ENCODE data around the gene BICC1.

The BICC1 gene

DNA sequence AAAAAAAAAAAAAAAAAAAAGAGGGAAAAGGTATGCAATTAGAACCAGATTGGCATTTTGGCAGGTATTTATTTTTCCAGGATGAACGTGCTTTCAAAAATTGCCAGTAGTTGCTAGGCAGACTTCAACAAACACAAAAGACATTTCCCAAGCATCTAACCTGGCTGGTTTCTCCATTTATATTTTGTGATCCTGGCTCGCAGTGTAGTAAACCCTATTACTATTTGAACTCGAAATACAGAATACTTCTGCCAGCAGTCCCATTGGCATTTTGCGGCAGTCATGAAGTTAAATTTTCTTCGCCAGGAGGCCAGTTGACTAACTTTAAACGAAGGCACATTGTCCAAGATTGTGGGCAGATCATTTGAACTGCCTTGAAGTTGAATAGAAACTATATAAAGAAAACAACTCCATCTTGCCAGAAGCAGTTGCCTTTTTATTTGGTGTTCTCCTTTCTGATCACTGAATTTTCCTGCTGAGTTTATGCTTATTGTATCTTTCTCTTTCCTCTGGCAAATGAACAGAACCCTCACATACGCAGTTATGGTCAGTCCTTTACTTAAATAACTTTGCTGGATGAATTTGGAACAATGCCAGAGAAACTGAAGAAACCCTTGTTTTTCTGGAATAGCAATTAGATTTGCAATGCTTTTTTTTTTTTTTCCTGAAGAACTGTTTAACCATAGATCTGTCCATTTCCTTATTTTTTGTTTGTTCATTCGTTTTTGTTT lies 132.9 kb downstream of the BICC1 start:
- DNase-seq = no peak

DNA sequence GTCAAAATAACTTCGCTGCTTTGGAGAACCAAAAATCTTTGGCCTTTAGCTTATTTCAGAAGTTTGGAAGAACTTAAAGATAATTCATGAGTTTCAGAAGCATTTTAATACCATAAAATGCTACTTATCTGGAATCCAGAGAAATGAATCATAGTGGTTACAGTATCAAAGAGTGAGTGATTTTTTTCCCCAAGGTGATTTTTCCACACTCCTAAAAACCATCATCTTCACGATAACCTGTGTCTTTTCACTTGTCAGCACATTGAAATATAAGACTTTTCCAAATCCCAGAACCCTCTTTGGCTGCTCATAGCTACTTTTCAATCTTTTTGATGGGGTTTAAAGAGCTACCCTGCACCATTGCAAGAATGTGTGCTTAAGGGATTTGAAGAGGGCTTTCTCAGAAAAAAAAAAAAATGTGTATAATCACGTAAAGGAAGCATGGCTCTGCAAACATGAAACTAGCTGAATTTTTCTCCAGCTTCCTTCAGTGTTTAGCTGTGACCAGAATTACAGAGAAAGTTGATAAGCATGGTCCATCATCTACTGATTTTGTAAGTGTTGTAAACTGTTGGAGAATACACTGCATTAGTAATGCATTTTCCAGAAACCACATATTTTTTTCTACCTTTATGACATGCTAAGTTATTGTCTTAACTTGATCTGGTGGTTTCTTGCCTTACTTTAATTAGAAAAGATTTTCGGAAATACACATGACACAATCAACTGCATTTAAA lies 134.9 kb downstream of the BICC1 start:
- DNase-seq = no peak

DNA sequence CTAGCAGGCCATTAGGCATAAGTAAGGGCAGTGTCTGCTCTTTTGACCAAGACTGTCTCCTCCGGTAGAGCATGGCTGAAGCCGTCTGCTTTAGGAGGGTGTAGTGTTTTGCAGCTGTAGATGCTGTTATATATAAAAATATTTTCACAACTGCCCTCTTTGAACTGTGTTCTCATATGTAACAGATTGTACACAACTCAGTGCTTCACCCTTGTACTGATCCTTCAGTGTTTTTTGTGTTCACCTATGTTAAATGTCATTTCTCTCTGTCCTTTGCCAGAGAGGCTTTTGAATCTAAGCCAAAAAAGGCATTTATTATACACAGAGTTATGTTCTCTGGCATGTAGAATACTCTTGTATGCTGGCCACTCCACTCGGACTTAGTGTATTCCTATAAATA lies 135.5 kb downstream of the BICC1 start:
- DNase-seq = no peak

DNA sequence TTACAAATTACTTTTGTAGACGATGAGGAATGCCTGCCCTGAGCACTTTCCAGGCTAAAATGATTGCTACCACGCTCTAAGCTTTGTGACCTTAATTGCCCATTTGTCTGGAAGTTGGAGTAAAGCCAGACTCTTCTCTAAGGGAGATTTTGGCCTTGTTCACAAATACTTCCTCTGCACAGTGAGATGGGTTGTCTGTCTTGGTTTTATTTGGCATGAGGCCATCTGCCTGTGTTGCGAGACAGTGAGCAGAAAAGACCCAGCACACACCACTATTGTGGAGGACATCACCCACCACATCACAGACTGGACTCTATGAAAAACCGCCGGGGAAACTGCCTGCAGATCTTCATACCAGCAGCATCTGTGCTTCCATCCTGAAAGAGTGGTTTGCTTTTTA lies 138.4 kb downstream of the BICC1 start:
- DNase-seq = peak in 7 of 56 donors; percentile 1 to 30 (median 5)

DNA sequence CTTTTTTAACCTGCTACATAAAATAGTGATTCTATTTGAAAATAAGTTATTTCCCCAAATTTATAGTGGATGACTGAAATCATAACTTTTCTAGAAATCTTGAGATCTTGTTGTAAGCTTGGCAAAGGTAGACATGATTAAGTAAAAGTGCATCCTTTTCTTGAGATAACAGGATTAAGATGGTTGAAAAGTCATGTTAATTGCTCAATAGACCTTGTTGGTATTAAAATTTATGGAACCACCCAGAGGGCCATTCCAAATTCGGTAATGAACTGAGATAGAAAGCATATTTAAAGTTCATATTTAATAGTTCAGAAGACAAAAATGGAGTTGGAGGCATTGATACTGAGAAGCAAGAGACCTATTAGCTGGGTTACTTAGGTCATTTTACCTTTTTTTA lies 139.1 kb downstream of the BICC1 start:
- no peak for DNase-seq

DNA sequence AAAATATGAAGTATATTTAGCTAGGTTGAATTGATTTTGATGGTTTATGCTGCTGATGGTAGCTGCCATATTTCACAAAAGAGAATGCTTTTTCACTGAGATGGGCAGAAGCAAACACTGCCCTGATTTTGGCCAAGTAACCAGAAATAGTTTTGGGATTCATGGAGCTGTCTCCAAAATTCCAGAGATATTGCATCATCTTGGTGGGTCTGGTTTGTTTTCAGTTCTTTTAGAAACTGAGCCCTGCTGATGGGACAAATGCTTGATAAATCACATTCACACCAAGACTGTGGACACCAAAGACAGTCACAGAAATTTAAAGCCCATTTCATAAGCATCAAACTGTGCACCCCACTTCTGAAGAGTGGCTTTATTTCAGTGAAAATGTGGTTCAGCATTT lies 140.5 kb downstream of the BICC1 start:
- no peak for DNase-seq

DNA sequence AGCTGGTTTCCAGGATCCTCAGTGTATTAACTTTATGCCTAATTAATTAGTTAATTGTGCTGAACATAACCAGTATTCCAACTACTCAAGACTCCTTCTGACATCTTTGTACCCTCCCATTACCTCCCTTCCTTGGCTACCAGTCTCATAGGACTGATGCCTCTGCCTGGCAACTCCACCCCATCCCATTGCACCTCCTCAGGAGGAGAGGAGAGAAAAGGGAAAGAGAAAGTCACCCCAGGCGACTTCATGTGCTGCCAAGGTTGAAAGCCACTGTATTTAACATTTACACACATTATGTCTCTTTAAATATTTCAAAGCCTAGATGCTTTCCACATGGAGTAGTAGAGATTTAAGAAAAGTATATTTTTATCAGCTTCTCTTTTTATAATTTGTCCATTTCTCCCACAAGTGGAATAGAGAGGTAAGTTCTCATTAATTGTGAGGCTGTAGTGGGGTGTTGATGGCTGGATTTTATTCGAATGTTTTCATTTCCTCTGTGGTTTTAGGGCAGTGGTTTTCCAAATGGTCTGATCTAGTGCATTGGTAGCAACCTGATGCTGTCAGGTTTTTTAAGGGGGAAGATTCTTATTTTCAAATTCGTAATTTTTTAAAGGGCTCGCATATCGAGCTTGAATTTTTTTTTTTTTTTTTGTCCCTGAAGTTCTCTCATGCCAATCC lies 148.0 kb downstream of the BICC1 start:
- no peak for DNase-seq

DNA sequence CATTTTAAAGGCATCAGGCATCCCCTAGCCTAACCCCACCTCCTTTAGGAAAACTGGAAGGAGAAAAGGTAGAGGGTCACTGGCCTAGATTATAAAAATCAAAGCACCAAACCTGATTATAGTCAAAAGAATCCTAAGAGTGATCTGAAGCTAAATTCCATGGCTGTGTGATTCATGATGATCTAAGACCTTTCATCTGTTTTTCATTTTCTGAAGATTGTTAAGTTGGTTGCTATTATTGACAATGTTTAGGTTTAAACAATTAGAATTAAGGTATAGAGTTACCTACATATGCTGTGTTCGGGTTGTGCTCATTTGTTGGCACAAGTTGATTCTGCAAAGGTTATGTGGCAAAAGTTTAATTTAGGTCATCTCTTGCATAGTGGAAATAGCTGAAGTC lies 148.7 kb downstream of the BICC1 start:
- DNase-seq = no peak

DNA sequence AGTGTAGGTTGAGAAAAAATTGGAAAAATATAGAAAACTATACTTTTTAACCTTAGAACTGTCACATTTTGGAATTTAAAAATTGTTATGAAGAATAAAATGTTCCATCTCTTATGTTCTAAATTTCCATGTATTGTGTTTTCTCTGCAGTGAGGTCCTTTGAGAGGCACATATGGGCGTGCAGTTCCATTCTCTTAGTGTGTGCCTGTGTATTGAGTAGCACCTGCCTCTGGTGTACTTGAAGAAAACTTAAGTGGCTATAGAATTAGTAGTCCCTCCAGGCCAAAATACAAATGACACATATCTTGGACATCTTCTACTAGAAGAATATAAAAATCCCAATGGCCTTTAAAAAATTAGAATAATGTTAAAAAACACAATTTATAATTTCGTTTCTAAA lies 149.2 kb downstream of the BICC1 start:
- no peak for DNase-seq

DNA sequence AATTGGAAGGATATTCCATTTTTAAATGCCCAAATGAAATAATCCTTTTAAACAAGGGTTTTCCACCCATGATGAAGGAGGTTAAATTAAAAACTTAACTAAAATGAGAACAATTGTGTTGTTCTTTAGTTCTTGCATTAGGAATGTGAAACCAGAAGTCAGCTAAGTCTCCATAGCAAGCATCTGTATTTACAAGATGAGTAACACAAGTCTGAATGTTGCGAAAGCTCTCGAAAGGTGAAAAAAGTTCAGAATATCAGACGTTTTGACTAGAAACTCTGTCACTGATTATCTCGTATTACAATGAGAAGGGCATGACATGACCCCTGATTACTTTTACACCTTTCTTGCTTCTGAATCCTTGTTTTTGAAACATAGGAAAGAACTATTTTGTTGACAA lies 149.6 kb downstream of the BICC1 start:
- no peak for DNase-seq

DNA sequence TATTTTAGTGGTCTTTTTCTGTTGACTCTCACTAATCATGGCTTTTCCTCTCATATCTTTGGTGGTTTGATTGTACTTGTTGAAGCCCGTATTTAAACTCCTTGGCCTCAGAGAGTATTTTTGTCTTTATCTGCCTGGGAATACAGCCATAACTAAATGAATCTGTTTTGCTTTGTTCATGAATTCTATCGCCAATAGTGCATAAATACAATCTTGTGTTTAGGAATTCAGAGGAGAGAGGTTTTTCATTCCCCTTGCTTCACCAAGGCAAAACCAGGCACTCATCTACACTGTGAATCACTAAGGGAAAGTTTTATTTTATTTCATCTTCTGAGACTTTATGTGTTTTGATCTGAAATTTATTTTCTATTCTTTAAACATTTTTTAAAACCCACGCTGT lies 152.7 kb downstream of the BICC1 start:
- DNase-seq = no peak

DNA sequence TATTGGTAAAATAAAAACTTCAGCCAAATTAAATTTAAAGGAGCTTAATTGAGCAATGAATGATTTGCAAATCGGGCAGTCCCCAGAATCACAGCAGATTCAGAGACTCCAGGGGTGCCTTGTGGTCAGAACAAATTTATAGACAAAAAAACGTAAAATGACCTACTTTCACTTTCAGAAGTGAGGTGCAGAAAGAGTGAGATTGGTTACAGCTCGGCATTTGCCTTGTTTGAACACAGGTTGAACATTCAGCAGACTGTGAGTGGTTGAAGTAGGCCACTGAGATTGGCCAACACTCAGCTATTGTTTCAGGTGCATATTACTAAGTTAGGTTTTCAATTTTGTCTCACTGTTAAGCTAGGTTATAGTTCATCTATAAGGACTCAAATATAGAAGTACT lies 153.4 kb downstream of the BICC1 start:
- no peak for DNase-seq

DNA sequence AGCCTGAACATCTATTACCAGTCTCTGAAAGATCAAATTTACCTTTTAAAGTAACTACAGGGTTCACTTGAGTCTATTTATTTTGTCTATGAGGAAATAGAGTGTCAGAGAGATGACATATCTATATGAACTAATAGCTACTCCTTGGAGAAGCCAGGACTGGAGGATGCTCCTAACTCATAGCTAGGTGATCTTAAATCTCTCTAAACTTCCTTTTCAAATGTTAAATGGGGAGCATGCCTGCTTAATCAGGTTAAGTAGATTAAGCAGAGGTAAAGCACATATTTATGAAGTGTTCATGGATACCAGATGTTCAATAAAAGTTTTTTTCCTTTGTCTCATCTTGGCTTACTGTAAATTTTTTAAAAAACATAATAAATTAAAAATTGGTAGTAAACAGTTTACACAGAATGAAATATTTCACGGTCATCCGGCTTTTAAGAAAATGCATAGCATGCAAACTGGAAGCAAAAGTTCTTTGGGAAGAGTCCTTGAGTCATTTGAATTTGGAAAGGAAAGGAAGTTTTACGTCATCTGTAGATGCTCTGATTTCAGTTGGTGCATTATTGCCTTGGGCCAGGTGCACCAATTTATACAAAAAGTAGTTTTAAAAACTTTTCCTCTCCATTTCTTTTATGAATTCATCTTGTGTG lies 155.1 kb downstream of the BICC1 start:
- DNase-seq = no peak

DNA sequence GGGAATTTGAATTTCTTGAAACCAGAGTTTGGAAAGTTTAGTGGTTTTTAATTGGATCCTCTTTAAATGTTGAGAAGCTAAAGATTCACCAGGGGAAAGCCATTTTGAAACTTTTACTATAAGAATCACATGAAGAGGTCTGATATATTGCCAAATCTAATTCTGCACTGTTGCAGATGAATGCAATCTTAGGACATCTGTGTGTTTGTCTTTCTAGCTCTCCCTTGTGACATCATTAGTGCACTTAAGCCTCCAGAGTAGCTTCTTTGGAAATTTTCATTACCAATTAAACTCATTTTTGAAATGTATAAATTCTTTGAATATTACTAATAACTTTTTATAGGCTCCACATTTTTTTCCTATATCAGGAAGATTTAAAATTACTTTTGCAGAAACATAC lies 160.2 kb downstream of the BICC1 start:
- DNase-seq = no peak

DNA sequence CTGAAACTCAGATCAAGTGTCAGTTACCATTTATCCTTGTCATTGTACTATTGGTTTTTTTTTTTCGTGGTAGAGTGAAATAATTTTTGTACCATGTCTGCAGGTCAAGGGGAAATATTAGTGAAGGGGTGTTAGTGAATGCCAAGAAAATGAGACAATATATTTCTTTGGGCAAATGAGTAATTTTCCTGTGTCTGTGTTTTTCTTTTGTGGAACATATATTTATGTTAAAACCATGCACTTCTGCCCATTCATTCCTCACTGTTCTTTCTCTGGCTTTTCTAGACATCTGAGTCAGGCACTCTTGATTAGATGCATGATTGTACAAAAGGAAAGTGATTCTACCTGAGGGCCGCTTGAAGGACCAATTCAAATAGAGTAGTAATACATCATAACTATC lies 161.6 kb downstream of the BICC1 start:
- DNase-seq = no peak

DNA sequence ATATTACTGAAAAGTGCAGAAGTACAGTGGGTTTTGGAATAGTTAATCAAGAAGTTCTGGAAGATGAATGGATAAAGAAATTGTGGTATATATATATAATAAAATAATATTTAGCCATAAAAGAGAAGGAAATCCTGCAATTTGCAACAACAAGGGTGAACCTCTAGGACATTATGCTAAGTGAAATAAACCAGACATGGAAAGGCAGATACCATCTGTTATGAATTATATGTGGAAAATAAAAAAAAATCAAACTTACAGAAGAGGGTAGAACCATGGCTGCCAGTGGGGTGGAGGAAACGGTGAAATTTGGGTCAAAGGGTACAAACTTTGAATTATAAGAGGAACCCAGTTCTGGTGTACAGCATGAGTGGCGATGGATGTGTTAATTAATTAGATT lies 162.6 kb downstream of the BICC1 start:
- no peak for DNase-seq

DNA sequence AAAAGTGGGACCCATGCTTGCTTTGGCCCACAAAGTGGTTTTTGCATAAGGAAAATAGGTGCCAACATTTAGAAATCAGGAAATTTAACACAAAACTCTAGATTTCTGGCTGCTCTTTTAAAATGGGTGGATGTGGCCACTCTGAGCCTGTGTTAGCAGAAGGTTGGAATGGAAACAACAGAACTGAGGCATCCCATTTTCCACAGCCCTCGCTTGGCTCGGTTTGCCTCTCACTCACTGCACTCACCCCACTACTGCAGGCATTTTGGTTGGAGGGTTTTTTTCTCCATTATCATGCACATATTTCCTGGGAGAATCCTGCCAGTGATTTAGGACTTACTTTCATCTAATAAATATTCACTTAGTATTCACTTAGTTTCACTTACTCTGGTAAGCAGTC lies 178.9 kb downstream of the BICC1 start:
- no peak for DNase-seq

DNA sequence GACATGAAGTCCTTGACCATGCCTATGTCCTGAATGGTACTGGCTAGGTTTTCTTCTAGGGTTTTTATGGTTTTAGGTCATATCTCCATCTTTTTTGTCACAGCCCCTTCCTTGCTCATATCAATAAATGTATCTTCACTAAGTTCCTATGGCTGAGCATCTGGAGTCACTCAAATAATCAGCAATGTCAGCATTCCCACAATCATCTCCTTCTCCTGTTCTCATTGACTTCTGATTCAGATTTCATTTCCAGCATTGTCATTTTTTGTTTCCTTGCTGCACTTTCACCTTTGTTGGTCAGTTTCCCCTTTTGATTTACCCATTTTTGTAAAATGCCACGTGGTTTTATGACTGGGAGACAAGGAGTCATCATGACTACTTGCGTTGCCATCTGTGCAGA lies 181.2 kb downstream of the BICC1 start:
- DNase-seq = no peak

DNA sequence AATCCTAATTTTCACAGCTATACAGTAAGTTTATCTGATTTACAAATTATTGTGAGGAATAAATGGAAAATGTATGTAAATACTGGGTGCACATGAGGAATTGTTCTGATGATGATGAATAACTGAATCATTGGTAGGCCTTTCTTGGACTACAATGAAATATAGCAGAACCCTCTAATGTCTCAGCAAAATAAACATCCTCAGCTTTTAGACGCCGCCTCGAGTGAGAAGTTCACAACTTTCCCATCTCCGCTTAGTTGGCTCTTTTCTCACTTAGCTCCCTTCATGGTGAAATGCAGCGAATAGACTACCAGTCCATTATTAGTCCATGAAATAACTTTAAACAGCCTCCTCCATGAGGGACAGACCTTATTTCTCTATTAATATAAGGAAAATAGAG lies 182.3 kb downstream of the BICC1 start:
- no peak for DNase-seq

DNA sequence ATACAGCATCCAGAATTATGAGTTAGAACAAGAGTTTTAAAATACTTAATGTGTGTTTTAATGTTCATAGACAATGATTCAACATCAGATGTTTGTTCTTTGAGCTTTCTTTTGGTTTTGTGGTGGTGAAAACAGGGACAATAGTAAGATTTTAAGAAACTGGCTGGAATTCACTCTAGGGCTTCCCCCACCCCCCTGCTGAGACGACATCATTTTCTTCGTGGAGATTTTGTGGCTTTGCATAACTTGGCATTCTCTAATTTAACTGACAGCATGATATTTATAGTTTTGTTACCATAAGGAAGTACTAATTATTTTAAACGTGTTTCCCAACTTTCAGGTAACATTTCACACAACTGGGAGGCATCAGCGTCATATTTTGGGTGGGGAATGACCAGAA lies 184.1 kb downstream of the BICC1 start:
- DNase-seq = no peak

DNA sequence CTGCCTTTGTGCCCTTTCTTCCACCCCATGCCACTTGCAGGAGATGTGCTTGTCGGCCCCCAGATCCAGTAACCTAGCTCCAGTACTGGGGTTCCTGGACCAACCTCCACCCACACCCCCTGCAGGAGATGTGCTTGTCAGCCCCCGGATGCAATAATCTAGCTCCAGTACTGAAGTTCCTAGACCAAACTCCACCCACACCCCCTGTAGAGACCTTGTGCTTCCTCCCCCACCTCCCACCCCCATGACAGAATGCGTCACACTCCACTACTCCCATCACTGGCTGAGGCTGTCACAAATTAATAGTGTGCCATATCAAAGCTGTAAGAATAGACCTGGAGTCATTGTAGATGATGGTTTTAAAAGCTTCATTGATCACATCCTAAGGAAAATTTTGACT lies 185.0 kb downstream of the BICC1 start:
- peak in 15 of 56 donors; percentile 2 to 56 (median 7) for DNase-seq

DNA sequence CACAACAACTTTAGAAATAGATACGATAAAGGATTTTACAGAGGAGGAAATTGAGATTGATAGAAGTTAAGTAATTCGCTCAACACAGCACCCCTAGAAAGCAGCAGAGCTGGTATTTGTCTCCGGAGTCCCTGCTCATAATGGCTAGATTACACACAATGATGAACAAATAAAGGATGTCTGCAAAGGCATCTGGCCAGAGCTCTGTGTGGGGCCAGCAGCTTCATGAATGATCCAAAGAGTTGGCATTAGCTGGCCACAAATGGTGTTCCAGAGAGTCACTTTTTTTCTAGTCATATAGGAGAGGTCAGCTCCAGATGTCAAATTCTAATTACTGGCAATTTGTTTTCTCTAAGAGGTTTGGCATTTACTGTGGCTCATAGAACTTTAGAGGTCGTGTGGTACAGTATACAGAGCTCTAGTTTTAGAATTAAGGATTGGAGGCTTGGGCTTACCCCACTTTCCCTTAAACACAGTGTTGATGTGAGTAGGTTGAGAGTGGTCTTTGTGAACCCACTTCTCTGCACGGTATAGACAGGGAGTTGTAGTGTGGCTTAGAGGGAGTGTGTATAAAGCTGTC lies 186.2 kb downstream of the BICC1 start:
- no peak for DNase-seq

Measured in nucleus accumbens (tissue), 56 donors.